GM23338 (cell line): Measurements from ENCODE around the gene SAMHD1. TPM values are rescaled to one million over a fixed set of nuclear protein-coding genes. Genes with fewer than 3 reads are reported as not detected.
"Not testable (repeated sequence)": the region's sequence is repeated elsewhere in the genome, so short reads cannot be mapped to it uniquely, and the experiment has no call there.

Source experiments
- ATAC-seq: fragments of 200-7000 bp; cut with Tn5 transposase; 3 replicates; pipeline ENCODE4 v1.9.1; 2020
- DNase-seq: peaks from one replicate; pipeline ENCODE4 v3.0.0-alpha.2; 2015; ENCODE audit warnings: low spot score
- H2AFZ ChIP-seq: fragments of 200-600 bp; sonication (generic); 2 replicates; pipeline ENCODE4 v1.8.0; 2016; ENCODE audit warnings: antibody characterized with exemption, mild to moderate bottlenecking, moderate library complexity
- H3F3A ChIP-seq: fragments of 200-600 bp; sonication (generic); replicated peaks from 2 replicates; pipeline ENCODE4 v1.8.0; 2017; ENCODE audit warnings: antibody characterized with exemption, mixed run types, low read depth
- H3K27ac ChIP-seq: fragments of 200-600 bp; sonication (generic); 2 replicates; pipeline ENCODE4 v1.6.1; 2016; ENCODE audit warnings: low read depth
- H3K27me3 ChIP-seq: fragments of 200-600 bp; sonication (generic); 2 replicates; pipeline ENCODE4 v1.8.0; 2016; ENCODE audit warnings: mild to moderate bottlenecking, mixed run types, moderate library complexity; ENCODE audit not compliant: insufficient read depth
- H3K36me3 ChIP-seq: fragments of 200-600 bp; sonication (generic); 2 replicates; pipeline ENCODE4 v1.8.0; 2016; ENCODE audit warnings: mild to moderate bottlenecking; ENCODE audit not compliant: insufficient read depth
- H3K4me1 ChIP-seq: fragments of 200-600 bp; sonication (generic); 2 replicates; pipeline ENCODE4 v1.8.0; 2016; ENCODE audit warnings: mild to moderate bottlenecking, moderate library complexity; ENCODE audit not compliant: insufficient read depth
- H3K4me2 ChIP-seq: fragments of 200-600 bp; sonication (generic); 2 replicates; pipeline ENCODE4 v1.7.1; 2017; ENCODE audit warnings: mixed run types
- H3K4me3 ChIP-seq: fragments of 200-600 bp; sonication (generic); 2 replicates; pipeline ENCODE4 v1.6.1; 2016; ENCODE audit warnings: mixed run types
- H3K79me2 ChIP-seq: fragments of 200-600 bp; sonication (generic); replicated peaks from 2 replicates; pipeline ENCODE4 v1.8.0; 2017; ENCODE audit warnings: mild to moderate bottlenecking; ENCODE audit not compliant: insufficient read depth
- H3K9me2 ChIP-seq: fragments of 200-600 bp; sonication (generic); 2 replicates; pipeline ENCODE4 v1.8.0; 2017; ENCODE audit not compliant: insufficient read depth
- H4K20me1 ChIP-seq: fragments of 200-600 bp; sonication (generic); replicated peaks from 2 replicates; pipeline ENCODE4 v1.8.0; 2017; ENCODE audit warnings: mild to moderate bottlenecking; ENCODE audit not compliant: insufficient read depth
- H3K27ac Mint-ChIP-seq: 2 replicates; pipeline ENCODE4 v1.8.0; 2020; ENCODE audit warnings: inconsistent platforms, mild to moderate bottlenecking, moderate library complexity, mixed read lengths
- H3K27me3 Mint-ChIP-seq: 3 replicates; pipeline ENCODE4 v1.8.0; 2022; ENCODE audit warnings: low read depth, mild to moderate bottlenecking, moderate library complexity, mixed read lengths, inconsistent platforms; ENCODE audit not compliant: insufficient read depth, poor library complexity
- H3K36me3 Mint-ChIP-seq: 3 replicates; pipeline ENCODE4 v1.8.0; 2021; ENCODE audit warnings: low read depth, mild to moderate bottlenecking, inconsistent platforms, moderate library complexity, mixed read lengths
- H3K4me1 Mint-ChIP-seq: 3 replicates; pipeline ENCODE4 v1.8.0; 2020; ENCODE audit warnings: mild to moderate bottlenecking, inconsistent platforms, mixed read lengths
- H3K4me3 Mint-ChIP-seq: 3 replicates; pipeline ENCODE4 v1.8.0; 2021; ENCODE audit warnings: moderate library complexity, mild to moderate bottlenecking, inconsistent platforms, mixed read lengths
- H3K9me3 Mint-ChIP-seq: 3 replicates; pipeline ENCODE4 v1.8.0; 2020; ENCODE audit warnings: moderate library complexity, mild to moderate bottlenecking, inconsistent platforms, mixed read lengths
- CREB1 ChIP-seq: fragments of 250-450 bp; sonication (Bioruptor Pico); IDR thresholded peaks from 2 replicates; pipeline ENCODE4 v1.5.0; 2020; ENCODE audit warnings: low read depth, mild to moderate bottlenecking, moderate library complexity
- CTCF ChIP-seq, 2 experiments: fragments of 200-600 bp in 1 of 2; sonication (generic) in 1 of 2; conservative IDR thresholded peaks; 2 replicates each; pipeline versions ENCODE4 v1.5.1 to v1.6.1; 2016 to 2017; ENCODE audit warnings: antibody characterized with exemption in 2 of 2, low read depth in 2 of 2, mild to moderate bottlenecking in 2 of 2, moderate library complexity in 1 of 2
- EZH2 ChIP-seq: fragments of 200-600 bp; sonication (generic); IDR thresholded peaks from one replicate; pipeline ENCODE4 v1.8.0; 2017; ENCODE audit warnings: antibody characterized with exemption, mild to moderate bottlenecking, low read depth; ENCODE audit not compliant: unreplicated experiment
- EZH2phosphoT487 ChIP-seq: fragments of 200-600 bp; sonication (generic); IDR thresholded peaks from one replicate; pipeline ENCODE4 v1.8.1; 2018; ENCODE audit warnings: antibody characterized with exemption; ENCODE audit not compliant: unreplicated experiment
- JUNB ChIP-seq: IDR thresholded peaks from one replicate; pipeline ENCODE4 v1.6.1; 2016; ENCODE audit warnings: antibody characterized with exemption; ENCODE audit not compliant: unreplicated experiment
- POLR2AphosphoS5 ChIP-seq: IDR thresholded peaks from 2 replicates; pipeline ENCODE4 v1.6.1; 2016; ENCODE audit warnings: antibody characterized with exemption, low read depth
- REST ChIP-seq: IDR thresholded peaks from one replicate; pipeline ENCODE4 v1.6.1; 2018; ENCODE audit warnings: antibody characterized with exemption; ENCODE audit not compliant: unreplicated experiment
- ZNF114 ChIP-seq: fragments of 250-450 bp; sonication (Bioruptor Pico); IDR thresholded peaks from 2 replicates; pipeline ENCODE4 v1.5.0; 2020; ENCODE audit warnings: mild to moderate bottlenecking, moderate library complexity
- polyA plus RNA-seq: library from polyadenylated mRNA; unstranded; fragments of >200 nt; fragmentation: Nextera tagmentation; extraction: Ambion mirVana; gene quantifications from 2 replicates; pipeline ENCODE4 v1.2.1, GENCODE V29; 2016
- total RNA-seq: library from RNA; depleted of rRNA; stranded (reverse); fragments of >200 nt; shearing (Covaris generic); gene quantifications from 2 replicates; pipeline ENCODE4 v1.2.3, GENCODE V29; 2014

SAMHD1 gene
- total and polyA plus RNA-seq, 2 experiments from 2014 or later, result 21.9 to 45.4 TPM

GRCh38 chr20:36906086-36906485, 45.4 kb downstream of the SAMHD1 start:
- not testable (repeated sequence) for H3K4me1 Mint-ChIP-seq, ATAC-seq, H3K36me3 ChIP-seq, H3K4me3 ChIP-seq, H3K27me3 Mint-ChIP-seq, H3K27me3 ChIP-seq, H3K27ac Mint-ChIP-seq, H3K4me1 ChIP-seq, H3K27ac ChIP-seq, H3K9me2 ChIP-seq, H3K79me2 ChIP-seq, H4K20me1 ChIP-seq, H2AFZ ChIP-seq, DNase-seq, H3K4me3 Mint-ChIP-seq, H3K9me3 Mint-ChIP-seq, H3K4me2 ChIP-seq, H3F3A ChIP-seq
- peaks cover 35% of the 10 kb centered on the region for H3K36me3 Mint-ChIP-seq

GRCh38 chr20:36905566-36905965, 45.9 kb downstream of the SAMHD1 start:
- not testable (repeated sequence) for H4K20me1 ChIP-seq, H3K36me3 ChIP-seq

GRCh38 chr20:36904690-36905089, 46.8 kb downstream of the SAMHD1 start:
- no peak overlapping the region for H2AFZ ChIP-seq
- H3K79me2 ChIP-seq, result no peaks in the 10 kb centered on the region
- no peaks in the 10 kb centered on the region for H3K4me1 ChIP-seq
- H3K36me3 ChIP-seq, result 0 out of 2 replicates have a peak, but pooled peaks cover 7% of the 10 kb centered on the region
- DNase-seq (no peak), ATAC-seq (no peak)
- Mint-ChIP-seq H3K4me1 (no peaks in the 10 kb centered on the region), H3K27me3 (peaks cover 4% of the 10 kb centered on the region), H3K27ac (no peak overlapping the region), H3K9me3 (no peaks in the 10 kb centered on the region), H3K36me3 (peaks cover 29% of the 10 kb centered on the region), H3K4me3 (no peak overlapping the region)
- no peaks in the 10 kb centered on the region for H3K9me2 ChIP-seq
- no peaks in the 10 kb centered on the region for H4K20me1 ChIP-seq
- no peak overlapping the region for H3K4me3 ChIP-seq
- no peaks in the 10 kb centered on the region for H3F3A ChIP-seq
- H3K27me3 ChIP-seq, result no peaks in the 10 kb centered on the region
- H3K4me2 ChIP-seq, result no peak overlapping the region
- no peak overlapping the region for H3K27ac ChIP-seq
- no peak for TF ChIP-seq JUNB
- no peak for TF ChIP-seq CTCF (conservative IDR thresholded peaks at IDR 0.05; ENCODE audit: low read depth in 2 of 2)
- no peak for TF ChIP-seq EZH2
- no peak for TF ChIP-seq CREB1
- no peak for TF ChIP-seq REST
- no peak for TF ChIP-seq ZNF114 (CRISPR knock-in tag)
- TF ChIP-seq EZH2phosphoT487, result no peak
- no peak for TF ChIP-seq POLR2AphosphoS5

More at GRCh38 chr20:36905566-36905965, 45.9 kb downstream of the SAMHD1 start:
- H3K27ac Mint-ChIP-seq, ATAC-seq, H3K9me3 Mint-ChIP-seq, H3K4me2 ChIP-seq, H3K4me3 ChIP-seq, H3K4me1 ChIP-seq, H3K27ac ChIP-seq, H3F3A ChIP-seq, H2AFZ ChIP-seq, H3K27me3 ChIP-seq, H3K27me3 Mint-ChIP-seq, H3K4me1 Mint-ChIP-seq, DNase-seq, H3K79me2 ChIP-seq, H3K4me3 Mint-ChIP-seq, H3K9me2 ChIP-seq: not testable (repeated sequence)
- peaks cover 32% of the 10 kb centered on the region for H3K36me3 Mint-ChIP-seq
